GM06990 (cell line): Measurements from ENCODE around the gene UBR1.
"Not testable (repeated sequence)": the region's sequence is repeated elsewhere in the genome, so short reads cannot be mapped to it uniquely, and the experiment has no call there.

Source experiments
- DNase-seq: peaks from one replicate; pipeline ENCODE4 v3.0.0-alpha.2; 2011; ENCODE audit not compliant: insufficient read length; ENCODE audit errors: extremely low read depth
- H3K27me3 ChIP-seq: replicated peaks from 2 replicates; pipeline ENCODE4 v1.6.0; 2011; ENCODE audit warnings: low read length; ENCODE audit not compliant: control insufficient read depth, insufficient read depth
- H3K36me3 ChIP-seq: 2 replicates; pipeline ENCODE4 v1.5.1; 2011; ENCODE audit warnings: low read length; ENCODE audit not compliant: control insufficient read depth, insufficient read depth
- H3K4me3 ChIP-seq: replicated peaks from 2 replicates; pipeline ENCODE4 v1.5.1; 2011; ENCODE audit warnings: low read depth, mild to moderate bottlenecking, control low read depth, low read length
- CTCF ChIP-seq: IDR thresholded peaks from 2 replicates; pipeline ENCODE4 v1.5.1; 2011; ENCODE audit warnings: low read length, control low read depth, mild to moderate bottlenecking, inconsistent platforms; ENCODE audit not compliant: insufficient read depth, poor library complexity, severe bottlenecking

The UBR1 gene

GRCh38 chr15:42996871-42997270, 109.0 kb downstream of the UBR1 start:
- no peak for TF ChIP-seq CTCF
- DNase-seq: no peak
- H3K4me3 ChIP-seq: no peak overlapping the region
- peaks cover 4% of the 10 kb centered on the region for H3K36me3 ChIP-seq
- H3K27me3 ChIP-seq: no peaks in the 10 kb centered on the region

GRCh38 chr15:42994546-42994945, 111.3 kb downstream of the UBR1 start:
- no peak for TF ChIP-seq CTCF
- no peak for DNase-seq
- H3K36me3 ChIP-seq: peaks cover 4% of the 10 kb centered on the region
- no peak overlapping the region for H3K4me3 ChIP-seq
- H3K27me3 ChIP-seq: no peaks in the 10 kb centered on the region

- Histone ChIP-seq H3K4me3 (no peak overlapping the region), H3K36me3 (peaks cover 4% of the 10 kb centered on the region), H3K27me3 (no peaks in the 10 kb centered on the region)
- no peak for DNase-seq
- no peak for TF ChIP-seq CTCF
Observed at GRCh38 chr15:42992626-42993025, 113.2 kb downstream of the UBR1 start.

- no peak for TF ChIP-seq CTCF
- Histone ChIP-seq H3K36me3 (peaks cover 4% of the 10 kb centered on the region), H3K4me3 (no peak overlapping the region), H3K27me3 (no peaks in the 10 kb centered on the region)
- DNase-seq: no peak
Observed at GRCh38 chr15:42986693-42987342, 119.0 kb downstream of the UBR1 start.

GRCh38 chr15:42984493-42985034, 121.3 kb downstream of the UBR1 start:
- TF ChIP-seq CTCF: no peak
- Histone ChIP-seq H3K27me3 (no peaks in the 10 kb centered on the region), H3K4me3 (no peak overlapping the region), H3K36me3 (peaks cover 5% of the 10 kb centered on the region)
- no peak for DNase-seq

- DNase-seq, H3K36me3 ChIP-seq, H3K4me3 ChIP-seq, H3K27me3 ChIP-seq: not testable (repeated sequence)
Observed at GRCh38 chr15:42979113-42979512, 126.7 kb downstream of the UBR1 start.
